Measurements from ENCODE around the gene SKA3. TPM values are rescaled to one million over a fixed set of nuclear protein-coding genes. Genes with fewer than 3 reads are reported as not detected.
"Not testable (repeated sequence)": the region's sequence is repeated elsewhere in the genome, so short reads cannot be mapped to it uniquely, and the experiment has no call there.

Gene SKA3
- total RNA-seq, 1 experiment from 2014 or later = 16.4 TPM

DNA sequence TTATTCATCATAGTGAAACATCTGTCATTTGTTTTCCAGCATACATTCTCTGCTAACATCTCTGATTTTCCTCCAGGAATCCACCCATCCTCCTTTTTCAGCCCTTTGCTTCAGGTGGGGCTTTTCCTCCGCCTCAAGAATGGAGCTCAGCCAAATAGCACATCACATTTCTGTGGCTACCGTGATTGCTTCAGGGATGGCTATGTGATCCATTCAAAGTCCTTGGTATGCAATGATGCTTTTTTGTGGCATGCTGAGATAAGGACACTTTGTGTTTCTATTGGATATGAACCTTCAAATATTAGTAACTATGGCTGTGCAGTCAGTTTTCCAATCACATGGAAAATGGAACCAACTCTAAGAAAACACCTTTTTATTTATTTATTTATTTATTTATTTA is 18.4 kb upstream of the SKA3 start:
- intact Hi-C loops (cut with micrococcal nuclease); H3K27me3 Mint-ChIP-seq (ENCODE audit: insufficient read depth, unreplicated experiment); H3K27ac Mint-ChIP-seq (ENCODE audit: low read depth, unreplicated experiment); H3K4me3 Mint-ChIP-seq (ENCODE audit: unreplicated experiment); H3K36me3 Mint-ChIP-seq (ENCODE audit: insufficient read depth, unreplicated experiment); DNase-seq (ENCODE audit: unreplicated experiment); H3K4me1 Mint-ChIP-seq (ENCODE audit: insufficient read depth, unreplicated experiment); BruUV-seq (replicated peaks); CTCF ChIA-PET; H3K9me3 Mint-ChIP-seq (ENCODE audit: unreplicated experiment); POLR2A ChIA-PET: not testable (repeated sequence)

DNA sequence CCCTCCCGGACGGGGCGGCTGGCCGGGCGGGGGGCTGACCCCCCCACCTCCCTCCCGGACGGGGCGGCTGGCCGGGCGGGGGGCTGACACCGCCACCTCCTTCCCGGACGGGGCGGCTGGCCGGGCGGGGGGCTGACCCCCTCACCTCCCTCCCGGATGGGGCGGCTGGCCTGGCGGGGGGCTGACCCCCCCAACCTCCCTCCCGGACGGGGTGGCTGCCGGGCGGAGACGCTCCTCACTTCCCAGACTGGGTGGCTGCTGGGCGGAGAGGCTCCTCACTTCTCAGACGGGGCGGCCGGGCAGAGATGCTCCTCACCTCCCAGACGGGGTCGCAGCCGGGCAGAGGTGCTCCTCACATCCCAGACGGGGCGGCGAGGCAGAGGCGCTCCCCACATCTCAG is 10.1 kb upstream of the SKA3 start:
- DNase-seq (ENCODE audit: unreplicated experiment); H3K9me3 Mint-ChIP-seq (ENCODE audit: unreplicated experiment); H3K4me1 Mint-ChIP-seq (ENCODE audit: insufficient read depth, unreplicated experiment); BruUV-seq (replicated peaks); POLR2A ChIA-PET; H3K27me3 Mint-ChIP-seq (ENCODE audit: insufficient read depth, unreplicated experiment); H3K27ac Mint-ChIP-seq (ENCODE audit: low read depth, unreplicated experiment); CTCF ChIA-PET; intact Hi-C loops (cut with micrococcal nuclease); H3K4me3 Mint-ChIP-seq (ENCODE audit: unreplicated experiment); H3K36me3 Mint-ChIP-seq (ENCODE audit: insufficient read depth, unreplicated experiment): not testable (repeated sequence)

DNA sequence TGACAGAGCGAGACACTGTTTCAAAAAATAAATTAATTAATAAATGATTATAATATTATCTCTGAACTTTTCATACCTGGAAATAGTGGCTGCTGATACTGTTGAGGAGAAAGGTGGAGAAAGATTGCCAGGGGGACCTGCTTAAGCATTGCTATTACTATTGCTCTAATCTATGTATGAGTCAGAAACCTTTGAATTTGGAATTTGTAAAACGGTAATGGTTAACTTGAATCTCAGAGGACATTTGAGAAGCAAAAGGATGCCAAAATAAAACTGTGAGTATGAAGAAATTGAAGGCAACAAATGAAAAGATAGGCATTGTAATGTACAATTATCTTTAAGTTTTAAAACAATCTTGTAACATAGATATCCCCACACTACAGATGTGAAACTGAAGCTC is 5.3 kb upstream of the SKA3 start:
- no TSS peak for BruUV-seq (replicated peaks)
- CTCF ChIA-PET = interaction anchor here (0.7 kb wide), 2 partner anchors 16 to 175 kb away, joined by 3 read pairs; no protein-coding TSS in a partner anchor
- Mint-ChIP-seq H3K4me3 (ENCODE audit: unreplicated experiment) (no peak overlapping the region), H3K36me3 (ENCODE audit: insufficient read depth, unreplicated experiment) (peaks cover 13% of the 10 kb centered on the region), H3K9me3 (ENCODE audit: unreplicated experiment) (no peaks in the 10 kb centered on the region), H3K27me3 (ENCODE audit: insufficient read depth, unreplicated experiment) (no peaks in the 10 kb centered on the region), H3K4me1 (ENCODE audit: insufficient read depth, unreplicated experiment) (no peaks in the 10 kb centered on the region), H3K27ac (ENCODE audit: low read depth, unreplicated experiment) (no peak overlapping the region)
- no peak for DNase-seq (ENCODE audit: unreplicated experiment)
- POLR2A ChIA-PET = no interaction called here
- TF ChIP-seq, protein P1, sequence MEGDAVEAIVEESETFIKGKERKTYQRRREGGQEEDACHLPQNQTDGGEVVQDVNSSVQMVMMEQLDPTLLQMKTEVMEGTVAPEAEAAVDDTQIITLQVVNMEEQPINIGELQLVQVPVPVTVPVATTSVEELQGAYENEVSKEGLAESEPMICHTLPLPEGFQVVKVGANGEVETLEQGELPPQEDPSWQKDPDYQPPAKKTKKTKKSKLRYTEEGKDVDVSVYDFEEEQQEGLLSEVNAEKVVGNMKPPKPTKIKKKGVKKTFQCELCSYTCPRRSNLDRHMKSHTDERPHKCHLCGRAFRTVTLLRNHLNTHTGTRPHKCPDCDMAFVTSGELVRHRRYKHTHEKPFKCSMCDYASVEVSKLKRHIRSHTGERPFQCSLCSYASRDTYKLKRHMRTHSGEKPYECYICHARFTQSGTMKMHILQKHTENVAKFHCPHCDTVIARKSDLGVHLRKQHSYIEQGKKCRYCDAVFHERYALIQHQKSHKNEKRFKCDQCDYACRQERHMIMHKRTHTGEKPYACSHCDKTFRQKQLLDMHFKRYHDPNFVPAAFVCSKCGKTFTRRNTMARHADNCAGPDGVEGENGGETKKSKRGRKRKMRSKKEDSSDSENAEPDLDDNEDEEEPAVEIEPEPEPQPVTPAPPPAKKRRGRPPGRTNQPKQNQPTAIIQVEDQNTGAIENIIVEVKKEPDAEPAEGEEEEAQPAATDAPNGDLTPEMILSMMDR (IDR thresholded peaks at IDR 0.05; ENCODE audit: unreplicated experiment) = no peak
- intact Hi-C loops (cut with micrococcal nuclease) = loop anchor here (5.0 kb wide), 1 partner anchor 296 kb away; no protein-coding TSS in a partner anchor

DNA sequence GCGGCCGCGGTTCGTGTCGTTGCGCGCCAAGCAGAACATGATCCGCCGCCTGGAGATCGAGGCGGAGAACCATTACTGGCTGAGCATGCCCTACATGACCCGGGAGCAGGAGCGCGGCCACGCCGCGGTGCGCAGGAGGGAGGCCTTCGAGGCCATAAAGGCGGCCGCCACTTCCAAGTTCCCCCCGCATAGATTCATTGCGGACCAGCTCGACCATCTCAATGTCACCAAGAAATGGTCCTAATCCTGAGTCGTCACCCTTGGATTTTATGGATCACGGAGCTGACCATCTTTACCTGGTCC is 581 bp upstream of the SKA3 start:
- intact Hi-C loops (cut with micrococcal nuclease) = loop anchor here (5.0 kb wide), 1 partner anchor 120 kb away; no protein-coding TSS in a partner anchor
- POLR2A ChIA-PET = interaction anchor here (0.6 to 3.7 kb wide), 28 partner anchors 13 to 427 kb away, joined by 3 to 52 read pairs (median 4); partner anchors contain the start of genes LATS2, MICU2 and ZDHHC20
- Mint-ChIP-seq H3K4me3 (ENCODE audit: unreplicated experiment) (peak overlapping the region; percentile 99), H3K27me3 (ENCODE audit: insufficient read depth, unreplicated experiment) (no peaks in the 10 kb centered on the region), H3K27ac (ENCODE audit: low read depth, unreplicated experiment) (peak overlapping the region; percentile 90), H3K4me1 (ENCODE audit: insufficient read depth, unreplicated experiment) (no peaks in the 10 kb centered on the region), H3K9me3 (ENCODE audit: unreplicated experiment) (no peaks in the 10 kb centered on the region), H3K36me3 (ENCODE audit: insufficient read depth, unreplicated experiment) (peaks cover 20% of the 10 kb centered on the region)
- TF ChIP-seq, protein P1 (IDR thresholded peaks at IDR 0.05; ENCODE audit: unreplicated experiment) = no peak
- CTCF ChIA-PET = interaction anchor here (0.6 to 2.7 kb wide), 9 partner anchors 14 to 469 kb away, joined by 3 to 15 read pairs (median 5); no protein-coding TSS in a partner anchor
- DNase-seq (ENCODE audit: unreplicated experiment) = no peak
- TSS peak; percentile 81 for BruUV-seq (replicated peaks)

DNA sequence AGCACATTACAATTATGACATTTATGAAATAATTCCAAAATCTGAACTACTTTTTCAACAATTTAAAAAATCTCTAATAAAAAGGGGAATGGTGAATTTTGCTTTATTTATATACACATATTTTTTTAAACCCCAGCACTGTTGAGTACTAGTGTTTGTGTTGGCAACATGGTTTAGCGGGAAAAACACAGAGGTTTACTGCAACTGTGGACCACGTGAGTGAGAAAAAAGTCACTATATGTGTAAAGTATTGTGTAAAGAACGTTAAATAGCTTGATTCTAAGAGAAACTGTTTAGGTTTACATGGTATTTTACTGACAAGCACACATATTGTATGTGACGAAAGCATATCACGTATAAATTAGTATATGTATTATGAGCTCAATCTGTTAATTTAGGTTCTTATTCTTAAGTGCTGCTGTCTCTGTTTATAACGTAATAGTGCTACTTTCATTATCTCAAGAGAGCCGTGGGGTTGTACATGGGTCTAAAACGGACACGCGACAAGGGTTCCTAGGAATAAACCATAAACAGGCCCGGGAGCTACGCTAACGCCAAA is 617 bp downstream of the SKA3 start:
- TF ChIP-seq, protein P1 (IDR thresholded peaks at IDR 0.05; ENCODE audit: unreplicated experiment) = no peak
- Mint-ChIP-seq H3K36me3 (ENCODE audit: insufficient read depth, unreplicated experiment) (peaks cover 20% of the 10 kb centered on the region), H3K27ac (ENCODE audit: low read depth, unreplicated experiment) (peak overlapping the region; percentile 90), H3K9me3 (ENCODE audit: unreplicated experiment) (no peaks in the 10 kb centered on the region), H3K4me1 (ENCODE audit: insufficient read depth, unreplicated experiment) (no peaks in the 10 kb centered on the region), H3K27me3 (ENCODE audit: insufficient read depth, unreplicated experiment) (no peaks in the 10 kb centered on the region), H3K4me3 (ENCODE audit: unreplicated experiment) (peak overlapping the region; percentile 99)
- ChIA-PET CTCF (interaction anchor here (0.6 to 2.7 kb wide), 6 partner anchors 10 to 1012 kb away, joined by 3 to 15 read pairs (median 4); no protein-coding TSS in a partner anchor), POLR2A (interaction anchor here (0.5 to 3.7 kb wide), 22 partner anchors 11 to 1362 kb away, joined by 3 to 52 read pairs (median 4); partner anchors contain the start of genes LATS2, MICU2 and ZDHHC20)
- BruUV-seq (replicated peaks) = TSS peak; percentile 64
- intact Hi-C loops (cut with micrococcal nuclease) = loop anchor here (5.0 kb wide), 1 partner anchor 122 kb away; no protein-coding TSS in a partner anchor
- DNase-seq (ENCODE audit: unreplicated experiment) = no peak

DNA sequence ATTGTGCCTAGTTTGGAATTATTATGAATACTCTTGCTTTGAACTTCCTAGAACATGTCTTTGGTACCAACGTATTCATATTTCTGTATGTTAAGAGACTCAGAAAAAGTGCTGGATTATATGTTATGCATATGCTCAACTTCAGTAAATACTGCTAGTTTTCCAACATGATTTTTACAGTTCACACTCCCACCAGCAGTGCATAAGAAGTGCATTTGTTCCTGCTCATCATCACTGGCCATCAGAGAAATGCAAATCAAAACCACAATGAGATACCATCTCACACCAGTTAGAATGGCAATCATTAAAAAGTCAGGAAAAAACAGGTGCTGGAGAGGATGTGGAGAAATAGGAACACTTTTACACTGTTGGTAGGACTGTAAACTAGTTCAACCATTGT is 2.6 kb downstream of the SKA3 start:
- POLR2A ChIA-PET = interaction anchor here (1.2 kb wide), 1 partner anchor 32 kb away, joined by 3 read pairs; no protein-coding TSS in a partner anchor
- peaks cover 10% of the 10 kb centered on the region for H3K4me1 Mint-ChIP-seq (ENCODE audit: insufficient read depth, unreplicated experiment)
- H3K9me3 Mint-ChIP-seq (ENCODE audit: unreplicated experiment); H3K27ac Mint-ChIP-seq (ENCODE audit: low read depth, unreplicated experiment); H3K27me3 Mint-ChIP-seq (ENCODE audit: insufficient read depth, unreplicated experiment); BruUV-seq (replicated peaks); DNase-seq (ENCODE audit: unreplicated experiment); intact Hi-C loops (cut with micrococcal nuclease); CTCF ChIA-PET; H3K4me3 Mint-ChIP-seq (ENCODE audit: unreplicated experiment): not testable (repeated sequence)
- peaks cover 20% of the 10 kb centered on the region for H3K36me3 Mint-ChIP-seq (ENCODE audit: insufficient read depth, unreplicated experiment)
